ENCODE measurements around the gene SLC37A1. TPM values are rescaled to one million over a fixed set of nuclear protein-coding genes. Genes with fewer than 3 reads are reported as not detected.
A peak's percentile ranks its signal among the peaks of the same experiment; 100 is the strongest.

The SLC37A1 gene
- total and polyA plus RNA-seq, 9 of the 15 experiments (the other 6 are each of a cell fraction or from before 2014, with no cell fraction given) = 0.06 to 3.4 (median 0.40) TPM

GRCh38 chr21:42467140-42467983 is 46.3 kb upstream of the SLC37A1 start (continued):
- TF ChIP-seq SPI1 (IDR thresholded peaks at IDR 0.05; ENCODE audit: borderline replicate concordance, low read depth, low read length) (no peak), CBFA2T3 (IDR thresholded peaks at IDR 0.05) (peak; percentile 55), BRCA1 (IDR thresholded peaks at IDR 0.05) (no peak), BRCA1 (CRISPR knock-in tag; IDR thresholded peaks at IDR 0.05) (no peak), DLX4 (CRISPR knock-in tag; IDR thresholded peaks at IDR 0.05) (no peak), SIX5 (IDR thresholded peaks at IDR 0.05; ENCODE audit: borderline replicate concordance in 1 of 2, insufficient read depth in 1 of 2, low read depth in 1 of 2, low read length in 2 of 2) (no peak), SAFB2 (IDR thresholded peaks at IDR 0.05; ENCODE audit: borderline replicate concordance, low read depth, low read length, severe bottlenecking) (no peak), ZBTB26 (CRISPR knock-in tag; IDR thresholded peaks at IDR 0.05) (no peak), STAT6 (CRISPR knock-in tag; IDR thresholded peaks at IDR 0.05) (no peak), ZFP1 (CRISPR knock-in tag; IDR thresholded peaks at IDR 0.05) (no peak), KLF16 (IDR thresholded peaks at IDR 0.05) (no peak), ZNF239 (CRISPR knock-in tag; IDR thresholded peaks at IDR 0.05) (no peak), BRD4 (IDR thresholded peaks at IDR 0.05) (no peak), NFRKB (IDR thresholded peaks at IDR 0.05; ENCODE audit: low read depth) (no peak), CREB5 (CRISPR knock-in tag; IDR thresholded peaks at IDR 0.05) (no peak), HEY1 (CRISPR knock-in tag; IDR thresholded peaks at IDR 0.05; ENCODE audit: borderline replicate concordance) (no peak), CHCHD3 (CRISPR knock-in tag; IDR thresholded peaks at IDR 0.05) (no peak), HINFP (tag; conservative IDR thresholded peaks at IDR 0.05; ENCODE audit: low read depth) (no peak), ETS1 (conservative IDR thresholded peaks at IDR 0.05; ENCODE audit: control insufficient read depth, low read depth, low read length) (no peak), HDAC3 (IDR thresholded peaks at IDR 0.05; ENCODE audit: borderline replicate concordance, partially characterized antibody) (no peak)

Measured in K562 (cell line).